GM04504 (cell line): ENCODE results near the gene GPR137.
"Not testable (repeated sequence)": the region's sequence is repeated elsewhere in the genome, so short reads cannot be mapped to it uniquely, and the experiment has no call there.

Experiments used
- DNase-seq: peaks from one replicate; pipeline ENCODE4 v3.0.0-alpha.2; 2012; ENCODE audit warnings: low read depth

Gene GPR137

GRCh38 chr11:64304316-64305072 lies 18.8 kb downstream of the GPR137 start:
- DNase-seq = peak; percentile 65

DNA sequence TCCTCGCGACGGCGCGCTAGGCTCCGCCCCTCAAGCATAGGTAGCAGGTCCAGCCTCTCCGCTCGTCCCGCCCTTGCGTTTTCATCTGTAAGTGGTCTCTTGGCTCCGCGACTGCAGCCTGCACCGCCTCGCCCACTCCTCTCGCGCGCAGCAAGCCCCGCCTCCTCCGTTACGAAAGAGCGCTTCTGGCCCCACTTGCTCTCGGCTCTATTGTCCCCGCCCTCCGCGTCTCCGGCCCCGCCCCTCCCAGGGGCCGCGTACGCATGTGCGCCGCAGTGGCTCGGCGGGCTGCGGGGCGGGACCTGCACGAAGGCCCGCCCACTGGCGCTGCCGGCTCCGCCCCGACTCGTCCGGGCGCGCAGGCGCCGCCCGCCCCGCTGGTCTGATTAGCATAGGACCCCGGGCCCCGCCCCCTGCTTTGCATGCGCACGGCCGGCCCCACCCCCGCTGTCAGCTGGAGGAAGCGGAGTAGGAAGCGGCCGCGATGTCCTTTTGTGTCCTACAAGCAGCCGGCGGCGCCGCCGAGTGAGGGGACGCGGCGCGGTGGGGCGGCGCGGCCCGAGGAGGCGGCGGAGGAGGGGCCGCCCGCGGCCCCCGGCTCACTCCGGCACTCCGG lies 19.5 kb downstream of the GPR137 start, which contains the start of gene ESRRA:
Gene ESRRA (plus strand): TSS at position 450 of the 616 bp plus-strand sequence. CDS start 1,656 bp downstream, outside the sequence.
- DNase-seq = peak; percentile 93

DNA sequence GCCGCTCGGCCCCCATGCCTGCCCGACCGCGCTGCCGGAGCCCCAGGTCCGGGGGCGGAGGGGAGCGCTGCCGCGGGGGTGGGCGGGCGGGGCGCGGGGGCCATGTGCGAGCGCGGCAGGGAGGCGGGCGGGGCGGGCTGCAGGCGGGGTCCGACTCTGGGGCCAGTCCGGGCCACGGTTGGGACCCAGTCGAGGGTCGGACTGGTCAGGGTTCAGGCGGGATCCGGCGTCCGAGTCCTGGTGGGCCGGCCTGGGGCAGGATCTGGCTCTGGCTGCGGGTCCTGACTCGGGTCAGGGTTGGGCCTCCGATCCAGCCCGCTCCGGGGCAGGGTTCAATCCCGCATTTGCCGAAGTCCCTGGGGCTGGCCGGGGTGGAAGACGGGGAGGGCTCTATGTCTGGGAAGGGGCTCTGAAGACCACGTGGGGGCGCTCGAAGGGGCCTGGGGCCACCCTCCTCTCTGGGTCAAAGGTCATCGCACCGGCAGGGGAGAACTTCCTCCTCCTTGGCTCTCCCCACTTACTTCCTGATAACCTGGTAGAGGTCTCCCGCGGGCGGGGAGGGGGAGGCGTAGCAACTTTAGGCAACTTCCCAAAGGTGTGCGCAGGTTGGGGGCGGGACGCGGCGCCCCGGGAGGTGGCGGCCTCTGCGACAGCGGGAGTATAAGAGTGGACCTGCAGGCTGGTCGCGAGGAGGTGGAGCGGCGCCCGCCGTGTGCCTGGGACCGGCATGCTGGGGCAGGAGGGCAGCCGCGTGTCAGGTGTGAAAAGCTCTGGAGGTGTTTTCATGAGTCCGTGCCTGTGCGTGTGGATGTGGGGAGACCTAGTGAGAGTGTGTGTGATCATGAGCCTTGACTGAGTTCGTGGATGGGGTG lies 20.3 kb downstream of the GPR137 start:
- no peak for DNase-seq

DNA sequence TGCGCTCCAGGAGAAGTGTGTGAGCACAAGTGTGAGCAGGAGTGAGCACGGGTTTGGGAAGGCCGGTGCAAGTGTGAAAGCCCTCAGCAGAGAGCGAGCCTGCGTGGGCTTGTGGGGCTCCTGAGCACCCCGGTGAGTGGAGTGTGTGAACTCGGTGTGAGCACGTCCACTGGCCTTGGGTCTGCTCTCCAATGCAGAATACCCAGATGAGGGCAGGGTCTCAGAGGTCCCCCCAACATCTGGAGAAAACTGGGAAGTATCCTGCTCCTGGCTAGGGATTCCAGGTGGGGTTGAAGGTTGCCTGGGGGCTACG lies 20.9 kb downstream of the GPR137 start:
- DNase-seq = no peak

DNA sequence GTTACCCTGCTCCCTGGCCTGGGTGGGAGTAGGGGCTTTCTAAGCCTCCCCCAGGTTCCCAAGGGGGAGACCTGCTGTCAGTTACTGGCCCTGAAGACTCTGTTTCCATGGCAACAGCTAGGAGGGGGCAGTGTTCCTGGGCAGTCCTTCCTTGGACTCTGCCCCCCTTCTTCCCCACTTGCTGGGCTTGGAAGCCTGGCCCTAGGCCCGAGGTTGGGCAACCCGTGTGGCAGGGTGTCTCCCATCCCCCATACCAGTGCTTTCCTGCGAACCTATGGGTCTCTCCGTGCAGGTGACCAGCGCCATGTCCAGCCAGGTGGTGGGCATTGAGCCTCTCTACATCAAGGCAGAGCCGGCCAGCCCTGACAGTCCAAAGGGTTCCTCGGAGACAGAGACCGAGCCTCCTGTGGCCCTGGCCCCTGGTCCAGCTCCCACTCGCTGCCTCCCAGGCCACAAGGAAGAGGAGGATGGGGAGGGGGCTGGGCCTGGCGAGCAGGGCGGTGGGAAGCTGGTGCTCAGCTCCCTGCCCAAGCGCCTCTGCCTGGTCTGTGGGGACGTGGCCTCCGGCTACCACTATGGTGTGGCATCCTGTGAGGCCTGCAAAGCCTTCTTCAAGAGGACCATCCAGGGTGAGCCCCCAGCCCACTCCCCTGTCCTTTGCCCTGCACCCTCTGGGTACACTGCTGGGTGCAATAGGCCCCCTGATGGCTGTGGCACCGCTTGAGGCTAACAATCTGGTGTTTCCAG lies 21.4 kb downstream of the GPR137 start:
- DNase-seq = no peak

- DNase-seq = not testable (repeated sequence)
Observed at GRCh38 chr11:64307795-64308194, 22.1 kb downstream of the GPR137 start.

- DNase-seq = no peak
Observed at GRCh38 chr11:64312947-64313346, 27.3 kb downstream of the GPR137 start.

- no peak for DNase-seq
Observed at GRCh38 chr11:64313491-64314145, 28.0 kb downstream of the GPR137 start.

GRCh38 chr11:64314146-64314804 lies 28.6 kb downstream of the GPR137 start:
- no peak for DNase-seq

DNA sequence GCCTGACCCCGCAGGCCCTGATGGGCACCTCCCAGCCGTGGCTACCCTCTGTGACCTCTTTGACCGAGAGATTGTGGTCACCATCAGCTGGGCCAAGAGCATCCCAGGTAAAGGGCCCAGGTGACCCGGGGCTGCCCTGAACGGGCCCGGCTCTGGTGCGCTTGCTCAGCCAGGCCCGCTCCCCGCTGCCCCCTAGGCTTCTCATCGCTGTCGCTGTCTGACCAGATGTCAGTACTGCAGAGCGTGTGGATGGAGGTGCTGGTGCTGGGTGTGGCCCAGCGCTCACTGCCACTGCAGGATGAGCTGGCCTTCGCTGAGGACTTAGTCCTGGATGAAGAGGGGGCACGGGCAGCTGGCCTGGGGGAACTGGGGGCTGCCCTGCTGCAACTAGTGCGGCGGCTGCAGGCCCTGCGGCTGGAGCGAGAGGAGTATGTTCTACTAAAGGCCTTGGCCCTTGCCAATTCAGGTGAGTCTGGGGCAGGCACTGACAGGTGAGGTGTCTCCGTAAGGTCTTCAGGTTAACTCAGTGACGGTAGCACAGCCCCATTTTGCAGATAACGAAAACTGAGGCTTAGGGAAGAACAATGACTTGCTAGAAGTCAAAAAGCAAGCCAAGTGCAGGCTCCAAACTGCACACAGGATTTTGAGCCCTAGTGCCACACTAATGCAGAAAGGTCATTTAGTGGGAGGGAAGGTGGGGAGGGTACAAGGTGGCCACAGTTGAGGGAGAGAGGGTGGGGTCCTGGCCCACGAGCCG lies 29.3 kb downstream of the GPR137 start:
- DNase-seq = no peak

GRCh38 chr11:64315667-64316526 lies 30.2 kb downstream of the GPR137 start:
- not testable (repeated sequence) for DNase-seq

DNA sequence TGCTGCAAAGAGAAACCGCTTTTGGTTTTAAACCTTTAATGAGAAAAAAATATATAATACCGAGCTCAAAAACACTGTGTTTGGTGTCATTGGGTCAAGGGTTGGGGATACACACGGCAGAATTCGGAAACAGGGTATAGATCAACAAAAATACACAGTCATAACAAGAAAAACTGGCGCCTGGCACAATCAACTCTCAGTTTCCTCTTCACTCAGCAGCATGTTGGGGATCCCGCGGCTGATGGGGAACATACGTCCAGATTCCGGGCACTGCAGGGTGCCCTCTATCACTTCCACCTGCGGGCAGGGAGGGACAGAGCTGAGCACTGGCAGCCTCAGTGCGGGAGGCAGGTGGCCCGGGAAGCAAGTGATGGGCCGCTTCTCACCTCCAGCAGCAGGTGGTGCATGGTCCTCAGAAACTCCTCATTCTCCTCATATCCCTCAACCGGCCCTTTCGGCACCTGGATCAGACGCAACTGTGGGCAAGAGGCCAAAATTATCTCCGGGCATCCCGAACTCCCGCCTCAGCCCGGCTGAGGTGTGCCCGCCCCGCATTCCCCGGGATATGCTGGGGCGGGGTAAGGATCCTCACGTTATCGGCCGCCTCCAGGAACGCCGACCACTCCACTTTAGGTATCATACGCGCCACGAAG lies 31.1 kb downstream of the GPR137 start:
- no peak for DNase-seq

GRCh38 chr11:64317325-64317960 lies 31.8 kb downstream of the GPR137 start, which contains the start of gene TRMT112:
Gene TRMT112, minus strand, starts transcription at chr11:64317559. Its CDS starts 33 bp downstream, at chr11:64317526.
- peak; percentile 92 for DNase-seq

- DNase-seq = peak; percentile 93
Observed at GRCh38 chr11:64317961-64318765, 32.5 kb downstream of the GPR137 start, which contains the start of gene PRDX5. Gene PRDX5, plus strand, starts transcription at chr11:64318121. Its CDS starts 95 bp downstream, at chr11:64318216.

DNA sequence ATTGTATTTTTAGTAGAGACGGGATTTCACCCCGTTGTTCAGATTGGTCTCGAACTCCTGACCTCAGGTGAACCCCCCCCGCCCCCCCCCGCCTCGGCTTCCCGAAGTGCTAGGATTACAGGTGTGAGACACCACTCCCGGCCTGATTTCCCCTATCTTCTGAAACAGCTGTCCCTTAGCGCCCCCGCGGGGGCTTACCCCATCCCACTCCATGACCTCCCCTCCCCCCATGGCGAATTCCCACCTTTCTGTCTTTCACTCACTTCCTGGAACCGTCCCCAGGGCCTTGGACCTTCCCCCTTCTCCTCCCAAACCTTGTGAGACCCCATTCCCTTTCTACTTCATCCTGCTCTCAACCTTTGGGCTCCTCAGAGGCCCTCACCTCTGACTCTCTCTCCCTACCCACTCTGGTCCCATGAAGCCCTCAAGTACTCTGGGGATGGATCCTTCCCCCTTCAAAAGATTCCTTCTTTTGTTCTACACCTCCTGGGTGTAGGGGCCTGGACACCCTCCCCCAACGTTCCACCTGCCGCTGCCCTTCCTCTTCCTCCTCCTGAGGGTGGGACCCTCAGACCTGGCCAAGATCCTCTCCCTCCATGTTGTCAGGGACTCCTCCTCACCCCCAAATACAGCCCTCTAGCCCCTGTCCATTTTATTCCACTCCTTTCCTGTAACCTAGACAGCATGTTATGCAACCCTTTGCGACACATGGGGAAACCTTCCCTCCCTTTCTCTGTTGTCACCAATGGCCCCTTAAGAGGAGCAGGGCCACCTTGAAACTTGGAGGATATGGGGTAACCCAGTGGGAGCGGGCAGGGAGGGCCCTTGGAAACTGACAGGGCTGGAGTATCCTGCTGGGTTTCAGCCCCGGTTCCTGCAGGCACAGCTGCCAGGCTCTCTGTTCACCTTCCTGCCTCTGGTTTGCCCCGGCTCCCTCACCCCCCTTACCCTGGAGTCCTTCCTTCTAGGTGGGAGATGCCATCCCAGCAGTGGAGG lies 33.4 kb downstream of the GPR137 start:
- no peak for DNase-seq

- DNase-seq = no peak
Observed at GRCh38 chr11:64320556-64320955, 34.9 kb downstream of the GPR137 start.
